GM12878 (cell line): ENCODE measurements around the gene HDAC8.

Experiments used
- HCFC1 ChIP-seq: fragments of 150-350 bp; IDR thresholded peaks from 2 replicates; pipeline ENCODE4 v1.6.1; 2014; ENCODE audit warnings: low read length
- RFX5 ChIP-seq: IDR thresholded peaks from 2 replicates; pipeline ENCODE4 v1.6.1; 2011; ENCODE audit warnings: low read depth, low read length, improper control_type of control experiment
- TF ChIP-seq, protein P1 (sequence below): fragments of 450-650 bp; IDR thresholded peaks from 2 replicates; pipeline ENCODE4 v1.6.1; 2018; ENCODE audit warnings: borderline replicate concordance, mild to moderate bottlenecking; ENCODE audit not compliant: partially characterized antibody

DNA sequence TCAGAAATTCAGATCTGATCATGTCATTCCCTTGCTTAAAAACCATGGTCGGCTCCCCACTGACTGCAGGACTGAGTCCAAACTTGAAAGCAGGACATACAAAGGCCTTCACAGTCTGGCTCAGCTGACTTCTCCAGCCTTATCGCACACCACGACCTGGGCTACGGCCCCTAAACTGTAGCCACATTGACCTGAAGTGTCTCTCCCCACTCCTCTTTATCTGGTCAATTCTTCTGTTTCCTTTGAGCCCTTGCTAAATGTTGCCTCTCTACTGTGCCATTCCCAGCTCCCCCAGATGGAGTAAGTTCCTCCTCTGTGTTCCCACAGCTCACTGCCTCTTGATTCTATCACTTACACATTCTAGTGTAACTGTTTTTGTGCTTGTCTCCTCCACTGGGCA lies 206.5 kb downstream of the HDAC8 start:
- no peak for TF ChIP-seq RFX5
- TF ChIP-seq, protein P1, sequence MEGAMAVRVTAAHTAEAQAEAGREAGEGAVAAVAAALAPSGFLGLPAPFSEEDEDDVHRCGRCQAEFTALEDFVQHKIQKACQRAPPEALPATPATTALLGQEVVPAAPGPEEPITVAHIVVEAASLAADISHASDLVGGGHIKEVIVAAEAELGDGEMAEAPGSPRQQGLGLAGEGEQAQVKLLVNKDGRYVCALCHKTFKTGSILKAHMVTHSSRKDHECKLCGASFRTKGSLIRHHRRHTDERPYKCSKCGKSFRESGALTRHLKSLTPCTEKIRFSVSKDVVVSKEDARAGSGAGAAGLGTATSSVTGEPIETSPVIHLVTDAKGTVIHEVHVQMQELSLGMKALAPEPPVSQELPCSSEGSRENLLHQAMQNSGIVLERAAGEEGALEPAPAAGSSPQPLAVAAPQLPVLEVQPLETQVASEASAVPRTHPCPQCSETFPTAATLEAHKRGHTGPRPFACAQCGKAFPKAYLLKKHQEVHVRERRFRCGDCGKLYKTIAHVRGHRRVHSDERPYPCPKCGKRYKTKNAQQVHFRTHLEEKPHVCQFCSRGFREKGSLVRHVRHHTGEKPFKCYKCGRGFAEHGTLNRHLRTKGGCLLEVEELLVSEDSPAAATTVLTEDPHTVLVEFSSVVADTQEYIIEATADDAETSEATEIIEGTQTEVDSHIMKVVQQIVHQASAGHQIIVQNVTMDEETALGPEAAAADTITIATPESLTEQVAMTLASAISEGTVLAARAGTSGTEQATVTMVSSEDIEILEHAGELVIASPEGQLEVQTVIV = no peak
- no peak for TF ChIP-seq HCFC1
